ENCODE measurements around the gene LMO1.

DNA sequence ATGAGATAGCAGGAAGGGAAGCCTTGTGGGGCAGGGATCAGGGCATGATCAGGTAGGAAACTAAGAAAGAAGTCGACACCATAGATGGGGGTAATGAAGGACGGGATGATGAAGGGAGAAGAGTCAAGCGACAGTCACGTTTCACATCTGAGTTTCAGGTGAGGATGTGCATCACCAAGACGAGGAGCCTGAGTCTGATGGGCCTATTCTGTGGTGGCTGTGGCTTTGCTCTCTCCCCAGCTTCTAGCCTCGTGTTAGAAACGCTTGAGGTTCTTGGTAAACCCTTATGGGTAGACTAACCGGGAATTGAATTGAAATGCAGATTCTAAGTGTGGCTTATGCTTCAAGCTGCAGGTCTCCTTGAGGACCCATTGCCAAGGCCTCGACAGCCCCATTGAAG, 45.6 kb upstream of the LMO1 start:
- TF ChIP-seq, protein P1, sequence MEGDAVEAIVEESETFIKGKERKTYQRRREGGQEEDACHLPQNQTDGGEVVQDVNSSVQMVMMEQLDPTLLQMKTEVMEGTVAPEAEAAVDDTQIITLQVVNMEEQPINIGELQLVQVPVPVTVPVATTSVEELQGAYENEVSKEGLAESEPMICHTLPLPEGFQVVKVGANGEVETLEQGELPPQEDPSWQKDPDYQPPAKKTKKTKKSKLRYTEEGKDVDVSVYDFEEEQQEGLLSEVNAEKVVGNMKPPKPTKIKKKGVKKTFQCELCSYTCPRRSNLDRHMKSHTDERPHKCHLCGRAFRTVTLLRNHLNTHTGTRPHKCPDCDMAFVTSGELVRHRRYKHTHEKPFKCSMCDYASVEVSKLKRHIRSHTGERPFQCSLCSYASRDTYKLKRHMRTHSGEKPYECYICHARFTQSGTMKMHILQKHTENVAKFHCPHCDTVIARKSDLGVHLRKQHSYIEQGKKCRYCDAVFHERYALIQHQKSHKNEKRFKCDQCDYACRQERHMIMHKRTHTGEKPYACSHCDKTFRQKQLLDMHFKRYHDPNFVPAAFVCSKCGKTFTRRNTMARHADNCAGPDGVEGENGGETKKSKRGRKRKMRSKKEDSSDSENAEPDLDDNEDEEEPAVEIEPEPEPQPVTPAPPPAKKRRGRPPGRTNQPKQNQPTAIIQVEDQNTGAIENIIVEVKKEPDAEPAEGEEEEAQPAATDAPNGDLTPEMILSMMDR (conservative IDR thresholded peaks at IDR 0.05; ENCODE audit: low read length): no peak
- no peak for TF ChIP-seq EZH2phosphoT487 (IDR thresholded peaks at IDR 0.05; ENCODE audit: borderline replicate concordance, low read depth, low read length)

Measured in OCI-LY7 (cell line).